ENCODE data around the gene SLC39A11.

Gene SLC39A11

GRCh38 chr17:72813481-72813880 is 279.0 kb downstream of the SLC39A11 start:
- Histone ChIP-seq H3K9me3 (ENCODE audit: control insufficient read depth in 2 of 2, low read length in 2 of 2) (peaks cover 0 to 4% of the 10 kb centered on the region in 2 donors), H3K9ac (ENCODE audit: low read depth in 1 of 2, low read length in 2 of 2) (no peak overlapping the region), H3K4me3 (ENCODE audit: low read length in 2 of 2) (no peak overlapping the region), H3K27me3 (ENCODE audit: control insufficient read depth in 2 of 2, insufficient read depth in 2 of 2, low read length in 2 of 2) (no peaks in the 10 kb centered on the region), H3K36me3 (ENCODE audit: control insufficient read depth in 2 of 2, insufficient read depth in 2 of 2, low read length in 2 of 2) (peaks cover 2 to 5% of the 10 kb centered on the region in 2 donors), H3K27ac (ENCODE audit: low read depth in 2 of 2, low read length in 2 of 2) (no peak overlapping the region), H3K4me1 (ENCODE audit: control insufficient read depth in 2 of 2, insufficient read depth in 2 of 2, low read length in 2 of 2) (no peaks in the 10 kb centered on the region)

GRCh38 chr17:72812823-72813222 is 279.7 kb downstream of the SLC39A11 start:
- no peak overlapping the region for H3K9ac ChIP-seq (ENCODE audit: low read depth in 1 of 2, low read length in 2 of 2)
- no peaks in the 10 kb centered on the region for H3K4me1 ChIP-seq (ENCODE audit: control insufficient read depth in 2 of 2, insufficient read depth in 2 of 2, low read length in 2 of 2)
- no peaks in the 10 kb centered on the region for H3K27me3 ChIP-seq (ENCODE audit: control insufficient read depth in 2 of 2, insufficient read depth in 2 of 2, low read length in 2 of 2)
- H3K9me3 ChIP-seq (ENCODE audit: control insufficient read depth in 2 of 2, low read length in 2 of 2) = peaks cover 0 to 4% of the 10 kb centered on the region in 2 donors
- no peak overlapping the region for H3K4me3 ChIP-seq (ENCODE audit: low read length in 2 of 2)
- H3K27ac ChIP-seq (ENCODE audit: low read depth in 2 of 2, low read length in 2 of 2) = no peak overlapping the region
- H3K36me3 ChIP-seq (ENCODE audit: control insufficient read depth in 2 of 2, insufficient read depth in 2 of 2, low read length in 2 of 2) = peaks cover under 1 to 2% of the 10 kb centered on the region in 2 donors

GRCh38 chr17:72811976-72812687 is 280.4 kb downstream of the SLC39A11 start:
- Histone ChIP-seq H3K9me3 (ENCODE audit: control insufficient read depth in 2 of 2, low read length in 2 of 2) (peaks cover 0 to 4% of the 10 kb centered on the region in 2 donors), H3K4me1 (ENCODE audit: control insufficient read depth in 2 of 2, insufficient read depth in 2 of 2, low read length in 2 of 2) (no peaks in the 10 kb centered on the region), H3K27me3 (ENCODE audit: control insufficient read depth in 2 of 2, insufficient read depth in 2 of 2, low read length in 2 of 2) (no peaks in the 10 kb centered on the region), H3K4me3 (ENCODE audit: low read length in 2 of 2) (no peak overlapping the region), H3K27ac (ENCODE audit: low read depth in 2 of 2, low read length in 2 of 2) (no peak overlapping the region), H3K36me3 (ENCODE audit: control insufficient read depth in 2 of 2, insufficient read depth in 2 of 2, low read length in 2 of 2) (peaks cover 0 to 2% of the 10 kb centered on the region in 2 donors), H3K9ac (ENCODE audit: low read depth in 1 of 2, low read length in 2 of 2) (no peak overlapping the region)

- no peak overlapping the region for H3K4me3 ChIP-seq (ENCODE audit: low read length in 2 of 2)
- no peak overlapping the region for H3K9ac ChIP-seq (ENCODE audit: low read depth in 1 of 2, low read length in 2 of 2)
- no peaks in the 10 kb centered on the region for H3K4me1 ChIP-seq (ENCODE audit: control insufficient read depth in 2 of 2, insufficient read depth in 2 of 2, low read length in 2 of 2)
- H3K27ac ChIP-seq (ENCODE audit: low read depth in 2 of 2, low read length in 2 of 2) = no peak overlapping the region
- H3K9me3 ChIP-seq (ENCODE audit: control insufficient read depth in 2 of 2, low read length in 2 of 2) = peaks cover 0 to 4% of the 10 kb centered on the region in 2 donors
- H3K36me3 ChIP-seq (ENCODE audit: control insufficient read depth in 2 of 2, insufficient read depth in 2 of 2, low read length in 2 of 2) = peaks cover 0 to 1% of the 10 kb centered on the region in 2 donors
- H3K27me3 ChIP-seq (ENCODE audit: control insufficient read depth in 2 of 2, insufficient read depth in 2 of 2, low read length in 2 of 2) = no peaks in the 10 kb centered on the region
Measured at GRCh38 chr17:72810991-72811508, 281.4 kb downstream of the SLC39A11 start.

- Histone ChIP-seq H3K4me1 (ENCODE audit: control insufficient read depth in 2 of 2, insufficient read depth in 2 of 2, low read length in 2 of 2) (no peaks in the 10 kb centered on the region), H3K9ac (ENCODE audit: low read depth in 1 of 2, low read length in 2 of 2) (no peak overlapping the region), H3K27me3 (ENCODE audit: control insufficient read depth in 2 of 2, insufficient read depth in 2 of 2, low read length in 2 of 2) (no peaks in the 10 kb centered on the region), H3K27ac (ENCODE audit: low read depth in 2 of 2, low read length in 2 of 2) (no peak overlapping the region), H3K4me3 (ENCODE audit: low read length in 2 of 2) (no peak overlapping the region), H3K36me3 (ENCODE audit: control insufficient read depth in 2 of 2, insufficient read depth in 2 of 2, low read length in 2 of 2) (no peaks in the 10 kb centered on the region), H3K9me3 (ENCODE audit: control insufficient read depth in 2 of 2, low read length in 2 of 2) (peaks cover 0 to 1% of the 10 kb centered on the region in 2 donors)
Measured at GRCh38 chr17:72806011-72806410, 286.5 kb downstream of the SLC39A11 start.

- no peaks in the 10 kb centered on the region for H3K36me3 ChIP-seq (ENCODE audit: control insufficient read depth in 2 of 2, insufficient read depth in 2 of 2, low read length in 2 of 2)
- no peaks in the 10 kb centered on the region for H3K9me3 ChIP-seq (ENCODE audit: control insufficient read depth in 2 of 2, low read length in 2 of 2)
- no peak overlapping the region for H3K9ac ChIP-seq (ENCODE audit: low read depth in 1 of 2, low read length in 2 of 2)
- no peak overlapping the region for H3K27ac ChIP-seq (ENCODE audit: low read depth in 2 of 2, low read length in 2 of 2)
- no peak overlapping the region for H3K4me3 ChIP-seq (ENCODE audit: low read length in 2 of 2)
- no peaks in the 10 kb centered on the region for H3K4me1 ChIP-seq (ENCODE audit: control insufficient read depth in 2 of 2, insufficient read depth in 2 of 2, low read length in 2 of 2)
- H3K27me3 ChIP-seq (ENCODE audit: control insufficient read depth in 2 of 2, insufficient read depth in 2 of 2, low read length in 2 of 2) = no peaks in the 10 kb centered on the region
Measured at GRCh38 chr17:72804949-72805707, 287.4 kb downstream of the SLC39A11 start.

- Histone ChIP-seq H3K27ac (ENCODE audit: low read depth in 2 of 2, low read length in 2 of 2) (no peak overlapping the region), H3K27me3 (ENCODE audit: control insufficient read depth in 2 of 2, insufficient read depth in 2 of 2, low read length in 2 of 2) (no peaks in the 10 kb centered on the region), H3K36me3 (ENCODE audit: control insufficient read depth in 2 of 2, insufficient read depth in 2 of 2, low read length in 2 of 2) (no peaks in the 10 kb centered on the region), H3K4me1 (ENCODE audit: control insufficient read depth in 2 of 2, insufficient read depth in 2 of 2, low read length in 2 of 2) (no peaks in the 10 kb centered on the region), H3K4me3 (ENCODE audit: low read length in 2 of 2) (no peak overlapping the region), H3K9me3 (ENCODE audit: control insufficient read depth in 2 of 2, low read length in 2 of 2) (no peaks in the 10 kb centered on the region), H3K9ac (ENCODE audit: low read depth in 1 of 2, low read length in 2 of 2) (no peak overlapping the region)
Measured at GRCh38 chr17:72802726-72803125, 289.8 kb downstream of the SLC39A11 start.

- H3K9me3 ChIP-seq (ENCODE audit: control insufficient read depth in 2 of 2, low read length in 2 of 2) = peaks cover 0 to 2% of the 10 kb centered on the region in 2 donors
- no peaks in the 10 kb centered on the region for H3K27me3 ChIP-seq (ENCODE audit: control insufficient read depth in 2 of 2, insufficient read depth in 2 of 2, low read length in 2 of 2)
- H3K9ac ChIP-seq (ENCODE audit: low read depth in 1 of 2, low read length in 2 of 2) = no peak overlapping the region
- no peak overlapping the region for H3K27ac ChIP-seq (ENCODE audit: low read depth in 2 of 2, low read length in 2 of 2)
- no peak overlapping the region for H3K4me3 ChIP-seq (ENCODE audit: low read length in 2 of 2)
- no peaks in the 10 kb centered on the region for H3K36me3 ChIP-seq (ENCODE audit: control insufficient read depth in 2 of 2, insufficient read depth in 2 of 2, low read length in 2 of 2)
- H3K4me1 ChIP-seq (ENCODE audit: control insufficient read depth in 2 of 2, insufficient read depth in 2 of 2, low read length in 2 of 2) = no peaks in the 10 kb centered on the region
Measured at GRCh38 chr17:72797142-72797541, 295.3 kb downstream of the SLC39A11 start.

GRCh38 chr17:72795941-72796340 is 296.5 kb downstream of the SLC39A11 start:
- Histone ChIP-seq H3K9ac (ENCODE audit: low read depth in 1 of 2, low read length in 2 of 2) (no peak overlapping the region), H3K4me3 (ENCODE audit: low read length in 2 of 2) (no peak overlapping the region), H3K27ac (ENCODE audit: low read depth in 2 of 2, low read length in 2 of 2) (no peak overlapping the region), H3K36me3 (ENCODE audit: control insufficient read depth in 2 of 2, insufficient read depth in 2 of 2, low read length in 2 of 2) (no peaks in the 10 kb centered on the region), H3K4me1 (ENCODE audit: control insufficient read depth in 2 of 2, insufficient read depth in 2 of 2, low read length in 2 of 2) (no peaks in the 10 kb centered on the region), H3K9me3 (ENCODE audit: control insufficient read depth in 2 of 2, low read length in 2 of 2) (peaks cover 2 to 3% of the 10 kb centered on the region in 2 donors), H3K27me3 (ENCODE audit: control insufficient read depth in 2 of 2, insufficient read depth in 2 of 2, low read length in 2 of 2) (no peaks in the 10 kb centered on the region)

GRCh38 chr17:72794152-72794551 is 298.3 kb downstream of the SLC39A11 start:
- Histone ChIP-seq H3K27ac (ENCODE audit: low read depth in 2 of 2, low read length in 2 of 2) (no peak overlapping the region), H3K9ac (ENCODE audit: low read depth in 1 of 2, low read length in 2 of 2) (no peak overlapping the region), H3K4me1 (ENCODE audit: control insufficient read depth in 2 of 2, insufficient read depth in 2 of 2, low read length in 2 of 2) (no peaks in the 10 kb centered on the region), H3K36me3 (ENCODE audit: control insufficient read depth in 2 of 2, insufficient read depth in 2 of 2, low read length in 2 of 2) (peaks cover 0 to 2% of the 10 kb centered on the region in 2 donors), H3K27me3 (ENCODE audit: control insufficient read depth in 2 of 2, insufficient read depth in 2 of 2, low read length in 2 of 2) (no peaks in the 10 kb centered on the region), H3K4me3 (ENCODE audit: low read length in 2 of 2) (no peak overlapping the region), H3K9me3 (ENCODE audit: control insufficient read depth in 2 of 2, low read length in 2 of 2) (peaks cover 2 to 3% of the 10 kb centered on the region in 2 donors)

Data from mucosa of rectum (tissue), 2 donors.